Measurements from ENCODE around the gene SLX4IP. TPM values are rescaled to one million over a fixed set of nuclear protein-coding genes. Genes with fewer than 3 reads are reported as not detected.

SLX4IP gene
- total RNA-seq, 4 donors from 2014 or later, result 3.4 to 6.3 (median 3.9) TPM

GRCh38 chr20:10488534-10488933 is 53.4 kb downstream of the SLX4IP start:
- peaks cover 0 to 53% (median 3%) of the 10 kb centered on the region in 3 donors for H3K4me1 ChIP-seq
- no peak for DNase-seq
- no peaks in the 10 kb centered on the region for H3K36me3 ChIP-seq
- no peak for TF ChIP-seq POLR2A (IDR thresholded peaks at IDR 0.05)
- TF ChIP-seq, protein P1, sequence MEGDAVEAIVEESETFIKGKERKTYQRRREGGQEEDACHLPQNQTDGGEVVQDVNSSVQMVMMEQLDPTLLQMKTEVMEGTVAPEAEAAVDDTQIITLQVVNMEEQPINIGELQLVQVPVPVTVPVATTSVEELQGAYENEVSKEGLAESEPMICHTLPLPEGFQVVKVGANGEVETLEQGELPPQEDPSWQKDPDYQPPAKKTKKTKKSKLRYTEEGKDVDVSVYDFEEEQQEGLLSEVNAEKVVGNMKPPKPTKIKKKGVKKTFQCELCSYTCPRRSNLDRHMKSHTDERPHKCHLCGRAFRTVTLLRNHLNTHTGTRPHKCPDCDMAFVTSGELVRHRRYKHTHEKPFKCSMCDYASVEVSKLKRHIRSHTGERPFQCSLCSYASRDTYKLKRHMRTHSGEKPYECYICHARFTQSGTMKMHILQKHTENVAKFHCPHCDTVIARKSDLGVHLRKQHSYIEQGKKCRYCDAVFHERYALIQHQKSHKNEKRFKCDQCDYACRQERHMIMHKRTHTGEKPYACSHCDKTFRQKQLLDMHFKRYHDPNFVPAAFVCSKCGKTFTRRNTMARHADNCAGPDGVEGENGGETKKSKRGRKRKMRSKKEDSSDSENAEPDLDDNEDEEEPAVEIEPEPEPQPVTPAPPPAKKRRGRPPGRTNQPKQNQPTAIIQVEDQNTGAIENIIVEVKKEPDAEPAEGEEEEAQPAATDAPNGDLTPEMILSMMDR (IDR thresholded peaks at IDR 0.05), result no peak
- no peaks in the 10 kb centered on the region for H3K27me3 ChIP-seq
- WGBS, 2 donors, result 41 to 46% methylated on average over 1 of the region's 1 CpG
- H3K9me3 ChIP-seq, result no peaks in the 10 kb centered on the region
- no peak overlapping the region for H3K4me3 ChIP-seq
- intact Hi-C loops (cut with DNase I), result no loop called here
- peak overlapping the region in 3 of 4 donors; percentile 12 to 80 (median 45) for H3K27ac ChIP-seq

DNA sequence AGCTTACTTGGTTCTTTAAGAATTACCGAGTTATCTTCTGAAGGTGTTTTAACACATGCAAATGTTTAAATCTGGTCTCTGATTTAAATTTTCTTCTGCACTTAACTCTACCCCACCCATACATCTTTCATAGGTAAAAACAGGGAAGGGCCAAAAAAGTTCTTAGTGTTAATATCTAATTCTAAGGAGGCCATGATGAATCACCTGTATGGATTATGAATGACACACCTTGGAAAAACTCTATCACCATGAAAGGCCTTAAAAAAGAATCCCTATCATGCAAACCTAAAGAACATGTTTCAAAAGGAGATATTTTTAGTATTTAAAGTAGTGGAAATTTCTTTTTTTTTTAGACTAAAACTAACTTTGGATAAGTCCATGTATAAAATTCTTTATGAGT is 54.7 kb downstream of the SLX4IP start:
- peak overlapping the region in 3 of 4 donors; percentile 61 to 80 (median 73) for H3K27ac ChIP-seq
- no peak for DNase-seq
- no peaks in the 10 kb centered on the region for H3K36me3 ChIP-seq
- WGBS, 2 donors, result 43 to 70% methylated on average over 1 of the region's 1 CpG
- no peaks in the 10 kb centered on the region for H3K27me3 ChIP-seq
- no peak overlapping the region for H3K4me3 ChIP-seq
- H3K4me1 ChIP-seq, result peaks cover 0 to 53% (median 3%) of the 10 kb centered on the region in 3 donors
- TF ChIP-seq POLR2A (IDR thresholded peaks at IDR 0.05), result no peak
- TF ChIP-seq, protein P1 (IDR thresholded peaks at IDR 0.05), result no peak
- H3K9me3 ChIP-seq, result no peaks in the 10 kb centered on the region
- intact Hi-C loops (cut with DNase I), result no loop called here

DNA sequence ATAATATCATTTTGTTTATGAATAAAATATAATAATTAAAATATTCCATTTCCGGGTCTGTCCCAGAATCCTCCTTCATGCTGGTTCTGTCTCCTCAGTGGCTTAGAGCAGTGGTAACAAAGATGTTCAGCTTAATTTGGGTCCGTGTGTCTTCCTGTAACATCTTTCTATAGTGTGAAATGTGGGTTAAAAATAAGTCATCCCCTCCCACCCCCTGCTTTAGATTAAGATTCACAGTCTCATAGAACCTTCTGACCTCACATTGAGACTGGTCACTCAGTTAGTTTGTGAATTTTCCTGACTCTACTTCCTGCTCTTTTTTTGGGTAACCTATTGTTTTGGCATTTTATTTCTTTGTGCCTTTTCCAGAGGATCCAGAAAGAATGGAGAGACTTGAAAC is 55.2 kb downstream of the SLX4IP start:
- Histone ChIP-seq H3K27ac (peak overlapping the region in 3 of 4 donors; percentile 61 to 80 (median 73)), H3K4me1 (peaks cover 0 to 53% (median 3%) of the 10 kb centered on the region in 3 donors), H3K4me3 (no peak overlapping the region), H3K36me3 (no peaks in the 10 kb centered on the region), H3K9me3 (no peaks in the 10 kb centered on the region), H3K27me3 (no peaks in the 10 kb centered on the region)
- DNase-seq, result no peak
- 80 to 89% methylated on average over 2 of the region's 2 CpGs for WGBS, 2 donors
- TF ChIP-seq, protein P1 (IDR thresholded peaks at IDR 0.05), result no peak
- no peak for TF ChIP-seq POLR2A (IDR thresholded peaks at IDR 0.05)
- intact Hi-C loops (cut with DNase I), result no loop called here

GRCh38 chr20:10490706-10491105 is 55.6 kb downstream of the SLX4IP start:
- Histone ChIP-seq H3K27me3 (no peaks in the 10 kb centered on the region), H3K4me3 (no peak overlapping the region), H3K9me3 (no peaks in the 10 kb centered on the region), H3K36me3 (no peaks in the 10 kb centered on the region), H3K27ac (peak overlapping the region in 3 of 4 donors; percentile 61 to 80 (median 73)), H3K4me1 (peaks cover 0 to 53% (median 3%) of the 10 kb centered on the region in 3 donors)
- DNase-seq, result no peak
- WGBS, 2 donors, result 5 to 41% methylated on average over 1 of the region's 1 CpG
- no peak for TF ChIP-seq POLR2A (IDR thresholded peaks at IDR 0.05)
- TF ChIP-seq, protein P1 (IDR thresholded peaks at IDR 0.05), result no peak
- intact Hi-C loops (cut with DNase I), result no loop called here

- Histone ChIP-seq H3K4me1 (peaks cover 0 to 49% (median 3%) of the 10 kb centered on the region in 3 donors), H3K4me3 (no peak overlapping the region), H3K36me3 (no peaks in the 10 kb centered on the region), H3K9me3 (no peaks in the 10 kb centered on the region), H3K27ac (no peak overlapping the region), H3K27me3 (no peaks in the 10 kb centered on the region)
- 72 to 86% methylated on average over 2 of the region's 2 CpGs for WGBS, 2 donors
- intact Hi-C loops (cut with DNase I), result no loop called here
- DNase-seq, result no peak
- TF ChIP-seq POLR2A (IDR thresholded peaks at IDR 0.05), result no peak
- TF ChIP-seq, protein P1 (IDR thresholded peaks at IDR 0.05), result no peak
Observed at GRCh38 chr20:10492065-10492464, 57.0 kb downstream of the SLX4IP start.

All from esophagus squamous epithelium (tissue), 5 donors.